ENCODE results near the gene AGO1.
A peak's percentile ranks its signal among the peaks of the same experiment; 100 is the strongest.

Gene AGO1

DNA sequence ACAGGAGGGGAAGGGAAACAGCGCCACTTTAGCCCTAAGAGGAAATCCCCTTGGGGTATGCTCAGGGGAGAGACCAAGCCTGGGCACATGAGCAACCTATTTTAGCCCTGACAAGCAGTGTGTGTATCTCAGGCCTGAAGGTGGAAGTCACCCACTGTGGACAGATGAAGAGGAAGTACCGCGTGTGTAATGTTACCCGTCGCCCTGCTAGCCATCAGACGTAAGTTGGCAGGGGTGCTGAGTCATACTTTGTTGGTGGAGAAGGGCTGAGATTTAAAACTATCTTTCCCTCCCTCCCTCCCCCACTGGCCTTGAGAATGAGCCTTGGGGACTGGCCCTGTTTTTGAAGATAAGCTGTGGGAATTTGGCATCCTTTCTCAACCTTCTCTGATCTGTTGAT, 11.2 kb downstream of the AGO1 start:
- Histone ChIP-seq H3K4me2 (ENCODE audit: low read length) (peak overlapping the region; percentile 31; the same call in 1 of the 2 replicates), H3K79me2 (ENCODE audit: control insufficient read depth, low read length) (no peaks in the 10 kb centered on the region), H3K36me3 (ENCODE audit: control insufficient read depth, low read length) (peaks cover 64% of the 10 kb centered on the region), H4K20me1 (ENCODE audit: control insufficient read depth, insufficient read depth, low read depth, low read length) (peaks cover 3% of the 10 kb centered on the region; the same call in 1 of the 2 replicates), H3K4me3 (ENCODE audit: low read length) (no peak overlapping the region), H3K27me3 (ENCODE audit: control insufficient read depth, low read length) (no peaks in the 10 kb centered on the region), H3K4me1 (ENCODE audit: control insufficient read depth, low read length) (peaks cover 27% of the 10 kb centered on the region), H3K9me3 (ENCODE audit: control insufficient read depth, insufficient read depth, low read length) (no peaks in the 10 kb centered on the region), H3F3A (ENCODE audit: control insufficient read depth, insufficient read depth) (no peaks in the 10 kb centered on the region), H3K27ac (ENCODE audit: low read depth, low read length) (peak overlapping the region; percentile 18; the same call in 1 of the 2 replicates), H3K9me2 (replicated peaks; ENCODE audit: control insufficient read depth, low read length) (no peaks in the 10 kb centered on the region)
- no peak for TF ChIP-seq EZH2phosphoT487 (IDR thresholded peaks at IDR 0.05; ENCODE audit: borderline replicate concordance, low read length)
- no peak for TF ChIP-seq CTCF (IDR thresholded peaks at IDR 0.05; ENCODE audit: low read depth, low read length, poor library complexity, severe bottlenecking)

GRCh38 chr1:35894656-35895055, 11.6 kb downstream of the AGO1 start:
- Histone ChIP-seq H3K27me3 (ENCODE audit: control insufficient read depth, low read length) (no peaks in the 10 kb centered on the region), H3K27ac (ENCODE audit: low read depth, low read length) (no peak overlapping the region), H3K9me3 (ENCODE audit: control insufficient read depth, insufficient read depth, low read length) (no peaks in the 10 kb centered on the region), H3K4me1 (ENCODE audit: control insufficient read depth, low read length) (peaks cover 27% of the 10 kb centered on the region), H3K36me3 (ENCODE audit: control insufficient read depth, low read length) (peaks cover 69% of the 10 kb centered on the region), H3K4me3 (ENCODE audit: low read length) (no peak overlapping the region), H3K4me2 (ENCODE audit: low read length) (peak overlapping the region; percentile 9; the same call in 1 of the 2 replicates), H4K20me1 (ENCODE audit: control insufficient read depth, insufficient read depth, low read depth, low read length) (peaks cover 3% of the 10 kb centered on the region; the same call in 1 of the 2 replicates), H3K79me2 (ENCODE audit: control insufficient read depth, low read length) (no peaks in the 10 kb centered on the region), H3K9me2 (replicated peaks; ENCODE audit: control insufficient read depth, low read length) (no peaks in the 10 kb centered on the region), H3F3A (ENCODE audit: control insufficient read depth, insufficient read depth) (no peaks in the 10 kb centered on the region)
- TF ChIP-seq EZH2phosphoT487 (IDR thresholded peaks at IDR 0.05; ENCODE audit: borderline replicate concordance, low read length): no peak
- no peak for TF ChIP-seq CTCF (IDR thresholded peaks at IDR 0.05; ENCODE audit: low read depth, low read length, poor library complexity, severe bottlenecking)

DNA sequence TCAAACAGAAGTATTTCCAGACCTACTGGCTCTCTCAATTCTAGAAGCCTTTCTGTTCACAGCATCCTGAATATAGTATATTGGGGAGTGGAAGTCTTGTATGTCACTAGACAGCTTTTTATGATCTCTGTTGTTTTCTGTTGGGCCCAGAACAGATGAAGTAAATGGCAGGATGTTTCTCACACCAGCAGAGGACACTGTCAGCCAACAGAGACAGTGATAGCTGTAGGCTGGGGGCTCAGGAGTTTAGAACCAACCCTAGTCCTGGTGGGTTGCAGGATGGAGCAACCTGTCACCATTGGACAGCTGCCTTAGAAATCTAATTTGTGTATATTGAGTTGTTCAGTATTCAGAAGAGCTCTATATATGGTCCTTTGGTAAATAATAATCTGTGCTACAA, 16.9 kb downstream of the AGO1 start:
- Histone ChIP-seq H3K9me2 (replicated peaks; ENCODE audit: control insufficient read depth, low read length) (no peaks in the 10 kb centered on the region), H3K9me3 (ENCODE audit: control insufficient read depth, insufficient read depth, low read length) (no peaks in the 10 kb centered on the region), H4K20me1 (ENCODE audit: control insufficient read depth, insufficient read depth, low read depth, low read length) (no peaks in the 10 kb centered on the region), H3F3A (ENCODE audit: control insufficient read depth, insufficient read depth) (no peaks in the 10 kb centered on the region), H3K4me1 (ENCODE audit: control insufficient read depth, low read length) (peaks cover under 1% of the 10 kb centered on the region; the same call in 1 of the 2 replicates), H3K4me2 (ENCODE audit: low read length) (no peak overlapping the region), H3K79me2 (ENCODE audit: control insufficient read depth, low read length) (no peaks in the 10 kb centered on the region), H3K4me3 (ENCODE audit: low read length) (no peak overlapping the region), H3K27ac (ENCODE audit: low read depth, low read length) (no peak overlapping the region), H3K27me3 (ENCODE audit: control insufficient read depth, low read length) (no peaks in the 10 kb centered on the region), H3K36me3 (ENCODE audit: control insufficient read depth, low read length) (peaks cover 50% of the 10 kb centered on the region)
- TF ChIP-seq EZH2phosphoT487 (IDR thresholded peaks at IDR 0.05; ENCODE audit: borderline replicate concordance, low read length) (no peak), CTCF (IDR thresholded peaks at IDR 0.05; ENCODE audit: low read depth, low read length, poor library complexity, severe bottlenecking) (peak; percentile 27)
